K562 (cell line): ENCODE results near the gene KDM4C. TPM values are rescaled to one million over a fixed set of nuclear protein-coding genes. Genes with fewer than 3 reads are reported as not detected.

Experiments used
- ATAC-seq: fragments of 200-7000 bp; cut with Tn5 transposase; 3 replicates; pipeline ENCODE4 v1.9.1; 2020; ENCODE audit warnings: moderate library complexity
- BruUV-seq: library from RNA; stranded (reverse); fragments of 400-500 nt; replicated peaks from 2 replicates; lab custom pipeline; 2021; lab: Mats Ljungman, UMichigan
- CTCF ChIA-PET: fragments of 300-600 bp; formaldehyde crosslinking; extraction: SDS; loops from one replicate; lab custom pipeline; 2021; ENCODE audit warnings: low intra/inter-chr PET ratio; lab: Yijun Ruan, JAX
- POLR2A ChIA-PET: fragments of 300-600, 350-650 bp; sonication (Branson Sonifier 250); formaldehyde crosslinking; extraction: SDS; loops from one replicate; lab custom pipeline; 2021; ENCODE audit warnings: antibody characterized with exemption, inconsistent platforms; lab: Yijun Ruan, JAX
- DNase-seq, 4 experiments: peaks; one replicate each; pipeline versions ENCODE4 v3.0.0 to v3.0.0-alpha.2; 2011 to 2018; ENCODE audit warnings: low spot score in 3 of 4, mixed read lengths in 3 of 4; ENCODE audit errors: extremely low read depth in 1 of 4
- FAIRE-seq: peaks from 2 replicates; lab custom pipeline; 2011; peaks lifted over from hg19 to GRCh38; lab: Jason Lieb, UNC
- H2AFZ ChIP-seq: 2 replicates; pipeline ENCODE4 v1.6.0; 2011; ENCODE audit warnings: low read depth, low read length, control low read depth, inconsistent platforms
- H3K27ac ChIP-seq: fragments of 200-600 bp; 3 replicates; pipeline ENCODE4 v1.8.0; 2011; ENCODE audit warnings: low read depth, mild to moderate bottlenecking, control low read depth, inconsistent platforms, low read length, moderate library complexity, mixed read lengths; ENCODE audit errors: extremely low read depth
- H3K27me3 ChIP-seq, 2 experiments: fragments of 300-600 bp in 1 of 2; 2 replicates in 1 of 2; 3 replicates in 1 of 2; pipeline versions ENCODE4 v1.6.0 to v1.8.0; 2011; ENCODE audit warnings: inconsistent platforms in 2 of 2, low read length in 2 of 2, mild to moderate bottlenecking in 1 of 2, mixed read lengths in 1 of 2, moderate library complexity in 1 of 2; ENCODE audit not compliant: control insufficient read depth in 2 of 2, insufficient read depth in 2 of 2
- H3K36me3 ChIP-seq: fragments of 300-600 bp; 3 replicates; pipeline ENCODE4 v1.8.0; 2011; ENCODE audit warnings: mild to moderate bottlenecking, low read length, inconsistent platforms; ENCODE audit not compliant: control insufficient read depth, insufficient read depth
- H3K4me1 ChIP-seq, 2 experiments: fragments of 200-600 bp in 1 of 2; replicated peaks in 1 of 2; 2 replicates in 1 of 2; 3 replicates in 1 of 2; pipeline versions ENCODE4 v1.5.1 to v1.8.0; 2011; ENCODE audit warnings: inconsistent platforms in 2 of 2, low read length in 2 of 2, mild to moderate bottlenecking in 1 of 2, mixed read lengths in 1 of 2, moderate library complexity in 1 of 2; ENCODE audit not compliant: control insufficient read depth in 2 of 2, insufficient read depth in 2 of 2
- H3K4me2 ChIP-seq: 2 replicates; pipeline ENCODE4 v1.6.1; 2011; ENCODE audit warnings: low read length, control low read depth, inconsistent platforms, mixed read lengths; ENCODE audit not compliant: insufficient read depth
- H3K4me3 ChIP-seq: fragments of 200-600 bp; sonication (generic), shearing (Covaris generic); 2 replicates; pipeline ENCODE4 v1.5.1; 2016; ENCODE audit warnings: control low read depth, inconsistent platforms
- H3K79me2 ChIP-seq: fragments of 200-600 bp; 3 replicates; pipeline ENCODE4 v1.8.0; 2011; ENCODE audit warnings: low read length, inconsistent platforms; ENCODE audit not compliant: control insufficient read depth, insufficient read depth
- H3K9ac ChIP-seq, 2 experiments: 2 replicates each; pipeline versions ENCODE4 v1.6.0 to v1.6.1; 2011; ENCODE audit warnings: low read depth in 2 of 2, low read length in 2 of 2, control low read depth in 1 of 2, inconsistent platforms in 1 of 2, mild to moderate bottlenecking in 1 of 2, mixed read lengths in 1 of 2; ENCODE audit not compliant: insufficient read depth in 1 of 2
- H3K9me1 ChIP-seq: one replicate; pipeline ENCODE4 v1.6.0; 2011; ENCODE audit warnings: inconsistent platforms, mild to moderate bottlenecking, low read length, moderate library complexity; ENCODE audit not compliant: control insufficient read depth, insufficient read depth
- H3K9me3 ChIP-seq: replicated peaks from 2 replicates; pipeline ENCODE4 v1.5.1; 2011; ENCODE audit warnings: low read depth, low read length, inconsistent platforms; ENCODE audit not compliant: control insufficient read depth, insufficient read depth
- H4K20me1 ChIP-seq: replicated peaks from 2 replicates; pipeline ENCODE4 v1.6.1; 2011; ENCODE audit warnings: low read length, inconsistent platforms, mixed read lengths; ENCODE audit not compliant: control insufficient read depth, insufficient read depth
- ZNF140 ChIP-seq: fragments of 250-450 bp; sonication (Bioruptor Pico); IDR thresholded peaks from 2 replicates; pipeline ENCODE4 v1.8.0; 2021; ENCODE audit warnings: moderate library complexity, mild to moderate bottlenecking, inconsistent platforms
- ZNF584 ChIP-seq: fragments of 200-800 bp; sonication (Bioruptor generic); IDR thresholded peaks from 2 replicates; pipeline ENCODE4 v1.6.1; 2016; ENCODE audit warnings: low read depth, mild to moderate bottlenecking, missing genetic modification characterization, missing compliant biosample characterization
- WGBS: fragments of 100-300 bp; shearing (Covaris generic); methylation state at CpG from one replicate; pipeline ENCODE4 v1.1.6; 2016; ENCODE audit warnings: low coverage, mixed read lengths; ENCODE audit not compliant: insufficient coverage; ENCODE audit errors: missing lambda C conversion rate; 5-methylcytosine and 5-hydroxymethylcytosine counted together
- in situ Hi-C: fragments of 300-500 bp; cut with MboI; formaldehyde crosslinking; loops from 4 replicates; pipeline ENCODE4 v1.15.0; 2018; ENCODE audit warnings: inconsistent platforms, mixed read lengths
- intact Hi-C: fragments of 100-400 bp; cut with micrococcal nuclease; formaldehyde crosslinking; loops from 2 replicates; pipeline ENCODE4 v1.14.2; 2022
- polyA plus RNA-seq, 8 experiments: library from polyadenylated mRNA; depleted of rRNA in 4 of 8; stranded (reverse) in 5 of 8; unstranded in 3 of 8; fragments of >200 nt; fragmentation: Nextera tagmentation in 2 of 8; fragmentation: Illumina TruSeq in 1 of 8; extraction: Ambion mirVana in 2 of 8; extraction: Trizol in 1 of 8; gene quantifications; 2 replicates each; pipeline versions ENCODE4 v1.2.1 to v1.2.3, GENCODE V29; 2011 to 2014; ENCODE audit warnings: inconsistent platforms in 1 of 8, missing spikeins in 1 of 8
- total RNA-seq, 7 experiments: library from RNA; depleted of rRNA in 6 of 7; stranded (reverse); fragments of >200 nt in 6 of 7; fragmentation: Illumina TruSeq in 2 of 7; extraction: Trizol in 2 of 7; gene quantifications; 2 replicates each; pipeline versions ENCODE4 v1.2.1 to v1.2.3, GENCODE V29; 2011 to 2021; ENCODE audit warnings: low replicate concordance in 1 of 7
- TF ChIP-seq, protein P1 (sequence below): fragments of 200-600 bp; sonication (generic); IDR thresholded peaks from one replicate; pipeline ENCODE4 v1.6.1; 2012; ENCODE audit warnings: mild to moderate bottlenecking, low read depth, low read length, inconsistent platforms

KDM4C gene
- total and polyA plus RNA-seq, 9 of the 15 experiments (the other 6 are each of a cell fraction or from before 2014, with no cell fraction given) = 5.4 to 17.0 (median 12.6) TPM

DNA sequence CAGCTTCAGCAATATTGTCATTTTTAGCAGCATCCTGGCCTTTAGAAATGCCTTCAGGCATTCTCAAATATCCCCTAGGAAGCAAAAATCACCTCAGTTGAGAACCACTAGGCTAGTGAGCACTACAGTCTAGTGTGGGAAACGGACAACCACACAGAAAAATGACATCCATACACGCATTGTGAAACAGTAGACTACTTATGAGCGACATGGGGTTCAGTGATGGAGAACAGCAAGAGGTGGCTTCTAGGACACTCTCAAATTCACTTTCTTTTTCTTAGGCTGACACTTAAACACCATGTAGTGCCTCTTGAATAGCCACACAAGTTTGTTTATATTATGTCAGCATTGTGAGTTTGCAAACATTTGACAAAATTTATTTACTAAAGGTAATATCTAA, 203.0 kb downstream of the KDM4C start:
- no peak for DNase-seq
- H3K9me1 ChIP-seq = no peaks in the 10 kb centered on the region
- H3K27ac ChIP-seq = no peak overlapping the region
- no TSS peak for BruUV-seq
- no peak overlapping the region for H3K4me3 ChIP-seq
- 100% methylated on average over 1 of the region's 3 CpGs for WGBS
- in situ Hi-C loops (no loop called here), intact Hi-C loops (no loop called here)
- POLR2A ChIA-PET = no interaction called here
- CTCF ChIA-PET = no interaction called here
- no peak overlapping the region for H3K4me2 ChIP-seq
- no peaks in the 10 kb centered on the region; a peak in 1 of 5 replicates for H3K4me1 ChIP-seq
- H3K9ac ChIP-seq = no peak overlapping the region
- FAIRE-seq = no peak
- H3K27me3 ChIP-seq = no peaks in the 10 kb centered on the region
- no peak for ATAC-seq
- H3K36me3 ChIP-seq = peaks cover 7% of the 10 kb centered on the region; the same call in 1 of the 3 replicates
- TF ChIP-seq ZNF584 (CRISPR knock-in tag) (no peak), ZNF140 (CRISPR knock-in tag) (no peak)
- TF ChIP-seq, protein P1, sequence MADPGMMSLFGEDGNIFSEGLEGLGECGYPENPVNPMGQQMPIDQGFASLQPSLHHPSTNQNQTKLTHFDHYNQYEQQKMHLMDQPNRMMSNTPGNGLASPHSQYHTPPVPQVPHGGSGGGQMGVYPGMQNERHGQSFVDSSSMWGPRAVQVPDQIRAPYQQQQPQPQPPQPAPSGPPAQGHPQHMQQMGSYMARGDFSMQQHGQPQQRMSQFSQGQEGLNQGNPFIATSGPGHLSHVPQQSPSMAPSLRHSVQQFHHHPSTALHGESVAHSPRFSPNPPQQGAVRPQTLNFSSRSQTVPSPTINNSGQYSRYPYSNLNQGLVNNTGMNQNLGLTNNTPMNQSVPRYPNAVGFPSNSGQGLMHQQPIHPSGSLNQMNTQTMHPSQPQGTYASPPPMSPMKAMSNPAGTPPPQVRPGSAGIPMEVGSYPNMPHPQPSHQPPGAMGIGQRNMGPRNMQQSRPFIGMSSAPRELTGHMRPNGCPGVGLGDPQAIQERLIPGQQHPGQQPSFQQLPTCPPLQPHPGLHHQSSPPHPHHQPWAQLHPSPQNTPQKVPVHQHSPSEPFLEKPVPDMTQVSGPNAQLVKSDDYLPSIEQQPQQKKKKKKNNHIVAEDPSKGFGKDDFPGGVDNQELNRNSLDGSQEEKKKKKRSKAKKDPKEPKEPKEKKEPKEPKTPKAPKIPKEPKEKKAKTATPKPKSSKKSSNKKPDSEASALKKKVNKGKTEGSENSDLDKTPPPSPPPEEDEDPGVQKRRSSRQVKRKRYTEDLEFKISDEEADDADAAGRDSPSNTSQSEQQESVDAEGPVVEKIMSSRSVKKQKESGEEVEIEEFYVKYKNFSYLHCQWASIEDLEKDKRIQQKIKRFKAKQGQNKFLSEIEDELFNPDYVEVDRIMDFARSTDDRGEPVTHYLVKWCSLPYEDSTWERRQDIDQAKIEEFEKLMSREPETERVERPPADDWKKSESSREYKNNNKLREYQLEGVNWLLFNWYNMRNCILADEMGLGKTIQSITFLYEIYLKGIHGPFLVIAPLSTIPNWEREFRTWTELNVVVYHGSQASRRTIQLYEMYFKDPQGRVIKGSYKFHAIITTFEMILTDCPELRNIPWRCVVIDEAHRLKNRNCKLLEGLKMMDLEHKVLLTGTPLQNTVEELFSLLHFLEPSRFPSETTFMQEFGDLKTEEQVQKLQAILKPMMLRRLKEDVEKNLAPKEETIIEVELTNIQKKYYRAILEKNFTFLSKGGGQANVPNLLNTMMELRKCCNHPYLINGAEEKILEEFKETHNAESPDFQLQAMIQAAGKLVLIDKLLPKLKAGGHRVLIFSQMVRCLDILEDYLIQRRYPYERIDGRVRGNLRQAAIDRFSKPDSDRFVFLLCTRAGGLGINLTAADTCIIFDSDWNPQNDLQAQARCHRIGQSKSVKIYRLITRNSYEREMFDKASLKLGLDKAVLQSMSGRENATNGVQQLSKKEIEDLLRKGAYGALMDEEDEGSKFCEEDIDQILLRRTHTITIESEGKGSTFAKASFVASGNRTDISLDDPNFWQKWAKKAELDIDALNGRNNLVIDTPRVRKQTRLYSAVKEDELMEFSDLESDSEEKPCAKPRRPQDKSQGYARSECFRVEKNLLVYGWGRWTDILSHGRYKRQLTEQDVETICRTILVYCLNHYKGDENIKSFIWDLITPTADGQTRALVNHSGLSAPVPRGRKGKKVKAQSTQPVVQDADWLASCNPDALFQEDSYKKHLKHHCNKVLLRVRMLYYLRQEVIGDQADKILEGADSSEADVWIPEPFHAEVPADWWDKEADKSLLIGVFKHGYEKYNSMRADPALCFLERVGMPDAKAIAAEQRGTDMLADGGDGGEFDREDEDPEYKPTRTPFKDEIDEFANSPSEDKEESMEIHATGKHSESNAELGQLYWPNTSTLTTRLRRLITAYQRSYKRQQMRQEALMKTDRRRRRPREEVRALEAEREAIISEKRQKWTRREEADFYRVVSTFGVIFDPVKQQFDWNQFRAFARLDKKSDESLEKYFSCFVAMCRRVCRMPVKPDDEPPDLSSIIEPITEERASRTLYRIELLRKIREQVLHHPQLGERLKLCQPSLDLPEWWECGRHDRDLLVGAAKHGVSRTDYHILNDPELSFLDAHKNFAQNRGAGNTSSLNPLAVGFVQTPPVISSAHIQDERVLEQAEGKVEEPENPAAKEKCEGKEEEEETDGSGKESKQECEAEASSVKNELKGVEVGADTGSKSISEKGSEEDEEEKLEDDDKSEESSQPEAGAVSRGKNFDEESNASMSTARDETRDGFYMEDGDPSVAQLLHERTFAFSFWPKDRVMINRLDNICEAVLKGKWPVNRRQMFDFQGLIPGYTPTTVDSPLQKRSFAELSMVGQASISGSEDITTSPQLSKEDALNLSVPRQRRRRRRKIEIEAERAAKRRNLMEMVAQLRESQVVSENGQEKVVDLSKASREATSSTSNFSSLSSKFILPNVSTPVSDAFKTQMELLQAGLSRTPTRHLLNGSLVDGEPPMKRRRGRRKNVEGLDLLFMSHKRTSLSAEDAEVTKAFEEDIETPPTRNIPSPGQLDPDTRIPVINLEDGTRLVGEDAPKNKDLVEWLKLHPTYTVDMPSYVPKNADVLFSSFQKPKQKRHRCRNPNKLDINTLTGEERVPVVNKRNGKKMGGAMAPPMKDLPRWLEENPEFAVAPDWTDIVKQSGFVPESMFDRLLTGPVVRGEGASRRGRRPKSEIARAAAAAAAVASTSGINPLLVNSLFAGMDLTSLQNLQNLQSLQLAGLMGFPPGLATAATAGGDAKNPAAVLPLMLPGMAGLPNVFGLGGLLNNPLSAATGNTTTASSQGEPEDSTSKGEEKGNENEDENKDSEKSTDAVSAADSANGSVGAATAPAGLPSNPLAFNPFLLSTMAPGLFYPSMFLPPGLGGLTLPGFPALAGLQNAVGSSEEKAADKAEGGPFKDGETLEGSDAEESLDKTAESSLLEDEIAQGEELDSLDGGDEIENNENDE = no peak
- no peaks in the 10 kb centered on the region for H3K79me2 ChIP-seq
- H2AFZ ChIP-seq = no peak overlapping the region
- H3K9me3 ChIP-seq = no peaks in the 10 kb centered on the region
- no peaks in the 10 kb centered on the region for H4K20me1 ChIP-seq
